DND-41 (cell line): ENCODE measurements around the gene PNLDC1.
"Not testable (repeated sequence)": the region's sequence is repeated elsewhere in the genome, so short reads cannot be mapped to it uniquely, and the experiment has no call there.

Experiments
- CTCF ChIP-seq: IDR thresholded peaks from 2 replicates; pipeline ENCODE4 v1.5.1; 2012; ENCODE audit warnings: borderline replicate concordance, low read length, moderate library complexity, mild to moderate bottlenecking; ENCODE audit not compliant: poor library complexity, severe bottlenecking; ENCODE audit errors: extremely low read depth
- EZH2 ChIP-seq: IDR thresholded peaks from 3 replicates; pipeline ENCODE4 v1.6.1; 2012; ENCODE audit warnings: borderline replicate concordance, low read depth, mild to moderate bottlenecking, moderate library complexity, low read length, inconsistent platforms; ENCODE audit not compliant: severe bottlenecking

DNA sequence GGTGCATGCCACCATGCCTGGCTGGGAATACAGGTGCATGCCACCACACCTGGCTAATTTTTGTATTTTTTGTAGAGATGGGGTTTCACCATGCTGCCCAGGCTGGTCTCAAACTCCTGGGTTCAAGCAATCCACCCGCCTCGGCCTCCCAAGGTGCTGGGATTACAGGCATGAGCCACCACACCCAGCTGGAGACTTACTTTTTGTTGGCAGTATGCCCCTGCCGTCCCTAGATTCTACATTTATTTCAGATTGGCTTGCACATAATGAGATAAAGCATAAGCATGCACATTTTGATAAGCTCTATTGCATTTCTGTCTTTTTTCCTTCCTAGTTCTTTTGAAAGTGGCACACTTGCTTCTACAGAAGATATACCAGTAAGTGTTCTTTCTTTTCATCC lies 16.7 kb downstream of the PNLDC1 start:
- not testable (repeated sequence) for TF ChIP-seq CTCF, EZH2
